Measurements from ENCODE around the gene RASSF5.

DNA sequence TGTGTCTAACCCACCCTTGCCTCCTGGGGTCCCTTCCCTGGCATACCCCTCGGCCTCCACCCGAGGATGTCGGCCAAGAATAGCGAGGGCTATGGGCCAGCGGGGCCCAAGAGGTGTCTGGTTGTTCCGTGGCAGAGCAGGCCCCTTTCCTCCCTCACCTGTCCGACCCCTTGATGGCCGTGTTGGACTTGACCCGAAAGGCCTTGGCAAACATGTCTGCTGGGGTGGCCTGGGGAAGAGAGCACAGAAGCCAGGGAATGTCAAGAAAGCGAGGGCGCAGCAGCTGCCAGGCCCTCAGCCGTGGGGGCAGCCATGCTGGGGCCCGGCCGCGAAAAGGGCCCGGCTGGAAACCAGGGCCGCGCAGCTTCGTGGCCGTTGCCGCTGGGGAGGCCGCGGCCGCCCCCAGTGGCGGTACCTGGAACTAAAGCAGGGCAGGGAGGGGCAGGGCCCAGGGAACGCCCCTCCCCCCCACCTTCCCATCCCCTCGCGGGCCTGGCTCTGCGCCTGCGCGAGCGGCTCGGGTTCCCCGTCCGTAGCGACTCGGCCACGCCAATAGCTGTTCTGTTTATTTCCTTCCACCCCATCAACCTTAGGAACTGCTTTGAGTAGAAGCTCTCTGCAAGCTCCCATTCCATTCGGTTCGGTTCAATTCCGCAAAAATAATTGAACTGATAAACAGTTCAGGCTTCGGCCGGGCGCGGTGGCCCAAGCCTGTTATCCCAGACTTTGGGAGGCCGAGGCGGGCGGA lies 105.0 kb downstream of the RASSF5 start, which contains the start of gene EIF2D:
- TF ChIP-seq, protein P1, sequence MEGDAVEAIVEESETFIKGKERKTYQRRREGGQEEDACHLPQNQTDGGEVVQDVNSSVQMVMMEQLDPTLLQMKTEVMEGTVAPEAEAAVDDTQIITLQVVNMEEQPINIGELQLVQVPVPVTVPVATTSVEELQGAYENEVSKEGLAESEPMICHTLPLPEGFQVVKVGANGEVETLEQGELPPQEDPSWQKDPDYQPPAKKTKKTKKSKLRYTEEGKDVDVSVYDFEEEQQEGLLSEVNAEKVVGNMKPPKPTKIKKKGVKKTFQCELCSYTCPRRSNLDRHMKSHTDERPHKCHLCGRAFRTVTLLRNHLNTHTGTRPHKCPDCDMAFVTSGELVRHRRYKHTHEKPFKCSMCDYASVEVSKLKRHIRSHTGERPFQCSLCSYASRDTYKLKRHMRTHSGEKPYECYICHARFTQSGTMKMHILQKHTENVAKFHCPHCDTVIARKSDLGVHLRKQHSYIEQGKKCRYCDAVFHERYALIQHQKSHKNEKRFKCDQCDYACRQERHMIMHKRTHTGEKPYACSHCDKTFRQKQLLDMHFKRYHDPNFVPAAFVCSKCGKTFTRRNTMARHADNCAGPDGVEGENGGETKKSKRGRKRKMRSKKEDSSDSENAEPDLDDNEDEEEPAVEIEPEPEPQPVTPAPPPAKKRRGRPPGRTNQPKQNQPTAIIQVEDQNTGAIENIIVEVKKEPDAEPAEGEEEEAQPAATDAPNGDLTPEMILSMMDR (IDR thresholded peaks at IDR 0.05): peak in 2 of 3 experiments; percentile 96
- TF ChIP-seq POLR2AphosphoS5 (IDR thresholded peaks at IDR 0.05): peak; percentile 84 to 94
